RWPE1 (cell line): ENCODE measurements around the gene NDC80.

Experiments used
- CTCF ChIA-PET: fragments of 350-600 bp; sonication (Branson Sonifier 250); formaldehyde crosslinking; extraction: SDS; loops from one replicate; lab custom pipeline; 2021; lab: Yijun Ruan, JAX
- POLR2A ChIA-PET: fragments of 400-600 bp; formaldehyde crosslinking; extraction: SDS; loops from one replicate; lab custom pipeline; 2020; ENCODE audit warnings: antibody characterized with exemption; ENCODE audit not compliant: low non-redundant PET; lab: Yijun Ruan, JAX
- DNase-seq: peaks from one replicate; pipeline ENCODE4 v3.0.0; 2012; ENCODE audit warnings: low spot score
- H3K27ac ChIP-seq: fragments of 450-650 bp; 2 replicates; pipeline ENCODE4 v1.5.1; 2017
- CTCF ChIP-seq: fragments of 450-650 bp; conservative IDR thresholded peaks from 2 replicates; pipeline ENCODE4 v1.5.1; 2017; ENCODE audit warnings: low read depth, mild to moderate bottlenecking

Gene NDC80

GRCh38 chr18:2654169-2654927 is 83.0 kb downstream of the NDC80 start:
- no peak for TF ChIP-seq CTCF
- CTCF ChIA-PET, result interaction anchor here (0.5 kb wide), 1 partner anchor 16 kb away, joined by 3 read pairs; no protein-coding TSS in a partner anchor
- H3K27ac ChIP-seq, result peak overlapping the region; percentile 97
- POLR2A ChIA-PET, result no interaction called here
- DNase-seq, result no peak

GRCh38 chr18:2654928-2655177 is 83.5 kb downstream of the NDC80 start:
- peak overlapping the region; percentile 97 for H3K27ac ChIP-seq
- DNase-seq, result peak; percentile 30
- ChIA-PET CTCF (interaction anchor here (0.7 to 0.9 kb wide), 2 partner anchors 61 to 1966 kb away, joined by 3 to 4 read pairs; no protein-coding TSS in a partner anchor), POLR2A (no interaction called here)
- TF ChIP-seq CTCF, result no peak

- POLR2A ChIA-PET, result interaction anchor here (0.6 to 1.4 kb wide), 4 partner anchors 18 to 89 kb away, joined by 3 to 4 read pairs (median 4); partner anchors contain the start of genes METTL4 and NDC80
- no peak for TF ChIP-seq CTCF
- DNase-seq, result peak; percentile 81
- peak within 1 kb of the TSS; percentile 97 for H3K27ac ChIP-seq
- CTCF ChIA-PET, result interaction anchor here (0.7 to 1.8 kb wide), 5 partner anchors 62 to 1967 kb away, joined by 3 to 5 read pairs (median 4); no protein-coding TSS in a partner anchor
These were observed 84.0 kb downstream of the NDC80 start, which contains the start of gene SMCHD1 for GRCh38 chr18:2655178-2655953. TSS of gene SMCHD1 (plus strand) at chr18:2655726. CDS start at chr18:2656076, 350 bp downstream.

- TF ChIP-seq CTCF, result no peak
- ChIA-PET POLR2A (interaction anchor here (0.6 to 1.4 kb wide), 4 partner anchors 19 to 90 kb away, joined by 3 to 4 read pairs (median 4); partner anchors contain the start of genes METTL4 and NDC80), CTCF (interaction anchor here (0.7 to 1.8 kb wide), 3 partner anchors 82 to 798 kb away, joined by 3 to 5 read pairs (median 5); no protein-coding TSS in a partner anchor)
- H3K27ac ChIP-seq, result peak overlapping the region; percentile 97
- no peak for DNase-seq
These were observed 84.5 kb downstream of the NDC80 start for GRCh38 chr18:2655954-2656236.

- TF ChIP-seq CTCF, result no peak
- ChIA-PET CTCF (interaction anchor here (1.0 to 1.8 kb wide), 2 partner anchors 83 to 85 kb away, joined by 3 to 5 read pairs; no protein-coding TSS in a partner anchor), POLR2A (interaction anchor here (0.6 to 1.4 kb wide), 5 partner anchors 19 to 90 kb away, joined by 3 to 4 read pairs (median 4); partner anchors contain the start of genes METTL4 and NDC80)
- peak; percentile 41 for DNase-seq
- H3K27ac ChIP-seq, result peak overlapping the region; percentile 97
These were observed 85.1 kb downstream of the NDC80 start for GRCh38 chr18:2656237-2656980.
